GM23248 (cell line): ENCODE data around the gene PITHD1.

Source experiments
- EZH2 ChIP-seq: fragments of 200-600 bp; sonication (generic); IDR thresholded peaks from 2 replicates; pipeline ENCODE4 v1.6.1; 2018; ENCODE audit warnings: antibody characterized with exemption, mild to moderate bottlenecking; ENCODE audit not compliant: insufficient read depth, poor library complexity, severe bottlenecking
- EZH2phosphoT487 ChIP-seq: fragments of 200-600 bp; sonication (generic); IDR thresholded peaks from 2 replicates; pipeline ENCODE4 v1.6.1; 2018; ENCODE audit warnings: antibody characterized with exemption, moderate library complexity, mild to moderate bottlenecking, low read depth; ENCODE audit not compliant: insufficient read depth

DNA sequence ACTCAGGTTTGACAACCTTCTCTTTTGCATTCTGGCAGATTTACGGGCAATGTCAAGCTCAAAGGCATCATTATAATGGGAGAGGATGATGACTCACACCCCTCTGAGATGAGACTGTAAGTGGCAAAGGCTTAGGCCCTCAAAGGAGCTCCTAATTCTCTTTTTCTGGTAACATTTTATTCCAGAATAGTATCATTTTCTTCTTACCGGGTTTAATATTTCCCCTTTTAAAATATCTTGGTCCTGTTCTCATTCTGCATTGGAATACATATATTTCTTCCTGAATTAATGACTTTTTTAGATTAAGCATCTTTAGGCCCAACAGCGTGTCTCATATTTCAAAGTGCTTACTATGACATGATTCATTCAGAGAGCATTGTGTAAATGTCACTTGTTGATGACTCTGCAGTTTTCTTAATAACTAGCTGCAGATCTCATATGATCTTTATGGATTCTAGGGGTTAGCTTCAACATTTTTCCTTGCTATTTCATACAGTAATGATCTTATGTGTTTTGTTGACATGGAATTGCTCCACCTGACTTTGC lies 1.7 kb downstream of the PITHD1 start:
- no peak for TF ChIP-seq EZH2
- no peak for TF ChIP-seq EZH2phosphoT487
